Measurements from ENCODE around the gene LSP1.

LSP1 gene

GRCh38 chr11:1926156-1927025, 73.5 kb downstream of the LSP1 start:
- in situ Hi-C loops (cut with MboI; ENCODE audit: low sequenced_read_pairs) = no loop called here

- in situ Hi-C loops (cut with MboI; ENCODE audit: low sequenced_read_pairs) = no loop called here
Measured at GRCh38 chr11:1927026-1927847, 74.4 kb downstream of the LSP1 start.

GRCh38 chr11:1927848-1928469, 75.1 kb downstream of the LSP1 start:
- in situ Hi-C loops (cut with MboI; ENCODE audit: low sequenced_read_pairs) = no loop called here

GRCh38 chr11:1928470-1928890, 75.6 kb downstream of the LSP1 start:
- in situ Hi-C loops (cut with MboI; ENCODE audit: low sequenced_read_pairs) = no loop called here

GRCh38 chr11:1928891-1929541, 76.1 kb downstream of the LSP1 start:
- in situ Hi-C loops (cut with MboI; ENCODE audit: low sequenced_read_pairs) = no loop called here

GRCh38 chr11:1929621-1930461, 77.0 kb downstream of the LSP1 start:
- in situ Hi-C loops (cut with MboI; ENCODE audit: low sequenced_read_pairs) = no loop called here

GRCh38 chr11:1930462-1930830, 77.6 kb downstream of the LSP1 start:
- in situ Hi-C loops (cut with MboI; ENCODE audit: low sequenced_read_pairs) = no loop called here

- in situ Hi-C loops (cut with MboI; ENCODE audit: low sequenced_read_pairs) = no loop called here
Measured at GRCh38 chr11:1931341-1932104, 78.6 kb downstream of the LSP1 start.

GRCh38 chr11:1932105-1932480, 79.2 kb downstream of the LSP1 start:
- in situ Hi-C loops (cut with MboI; ENCODE audit: low sequenced_read_pairs) = no loop called here

- in situ Hi-C loops (cut with MboI; ENCODE audit: low sequenced_read_pairs) = no loop called here
Measured at GRCh38 chr11:1932681-1933080, 79.8 kb downstream of the LSP1 start.

- in situ Hi-C loops (cut with MboI; ENCODE audit: low sequenced_read_pairs) = no loop called here
Measured at GRCh38 chr11:1933416-1934334, 80.8 kb downstream of the LSP1 start.

GRCh38 chr11:1934335-1935155, 81.7 kb downstream of the LSP1 start:
- in situ Hi-C loops (cut with MboI; ENCODE audit: low sequenced_read_pairs) = no loop called here

GRCh38 chr11:1935156-1936071, 82.5 kb downstream of the LSP1 start:
- in situ Hi-C loops (cut with MboI; ENCODE audit: low sequenced_read_pairs) = no loop called here

- in situ Hi-C loops (cut with MboI; ENCODE audit: low sequenced_read_pairs) = no loop called here
Measured at GRCh38 chr11:1936072-1936780, 83.3 kb downstream of the LSP1 start.

- in situ Hi-C loops (cut with MboI; ENCODE audit: low sequenced_read_pairs) = no loop called here
Measured at GRCh38 chr11:1936781-1937615, 84.1 kb downstream of the LSP1 start.

Data from HL-60/S4 treated with phorbol 12-myristate 13-acetate at 8.2 ng/mL for 4 days and 3 days (cell line).